Activated CD4-positive, alpha-beta T cell treated with anti-CD3 and anti-CD28 coated beads, Interleukin-2, amount 50 U/mL, for 24 hours (primary cell): ENCODE results near the gene PLXNB2.

Source experiments
- DNase-seq, 2 donors: peaks; one replicate each; pipeline ENCODE4 v3.0.0-alpha.2; 2020; ENCODE audit warnings: low read depth in 1 of 2, low spot score in 1 of 2

PLXNB2 gene

DNA sequence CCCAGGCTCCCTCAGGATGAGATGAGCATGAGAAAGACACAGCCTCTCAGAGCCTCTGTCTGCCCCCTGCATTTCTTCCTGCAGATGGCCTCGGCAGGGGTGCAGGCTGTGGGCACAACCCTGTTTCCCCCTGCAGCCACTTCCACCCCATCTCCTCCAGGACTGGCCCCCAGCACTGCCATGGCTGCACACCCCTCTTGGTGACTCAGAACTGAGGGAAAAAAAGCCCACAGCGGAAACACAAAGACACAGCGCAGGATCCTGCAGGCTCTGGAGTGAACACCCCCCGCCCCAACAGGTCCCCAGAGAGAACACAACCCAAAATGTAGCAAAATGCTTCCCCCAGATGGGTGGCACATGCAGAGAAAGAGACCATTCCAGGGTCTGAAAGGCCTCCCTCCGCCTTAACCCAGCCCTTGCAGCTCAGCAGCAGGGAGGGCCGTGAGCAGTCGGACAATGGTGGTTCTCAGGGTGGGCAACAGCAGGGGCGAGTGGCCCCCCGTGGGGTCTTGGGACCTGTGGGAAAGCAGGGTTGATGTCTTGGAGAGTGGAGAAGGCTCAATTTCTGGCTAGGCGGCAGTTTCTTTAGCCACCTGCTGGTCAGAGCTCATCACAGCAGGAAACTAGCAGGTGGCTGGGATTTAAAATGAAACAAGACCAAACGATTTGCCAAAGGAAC lies 70.6 kb downstream of the PLXNB2 start:
- DNase-seq = no peak

- no peak for DNase-seq
Observed at GRCh38 chr22:50233223-50233622, 74.2 kb downstream of the PLXNB2 start.

DNA sequence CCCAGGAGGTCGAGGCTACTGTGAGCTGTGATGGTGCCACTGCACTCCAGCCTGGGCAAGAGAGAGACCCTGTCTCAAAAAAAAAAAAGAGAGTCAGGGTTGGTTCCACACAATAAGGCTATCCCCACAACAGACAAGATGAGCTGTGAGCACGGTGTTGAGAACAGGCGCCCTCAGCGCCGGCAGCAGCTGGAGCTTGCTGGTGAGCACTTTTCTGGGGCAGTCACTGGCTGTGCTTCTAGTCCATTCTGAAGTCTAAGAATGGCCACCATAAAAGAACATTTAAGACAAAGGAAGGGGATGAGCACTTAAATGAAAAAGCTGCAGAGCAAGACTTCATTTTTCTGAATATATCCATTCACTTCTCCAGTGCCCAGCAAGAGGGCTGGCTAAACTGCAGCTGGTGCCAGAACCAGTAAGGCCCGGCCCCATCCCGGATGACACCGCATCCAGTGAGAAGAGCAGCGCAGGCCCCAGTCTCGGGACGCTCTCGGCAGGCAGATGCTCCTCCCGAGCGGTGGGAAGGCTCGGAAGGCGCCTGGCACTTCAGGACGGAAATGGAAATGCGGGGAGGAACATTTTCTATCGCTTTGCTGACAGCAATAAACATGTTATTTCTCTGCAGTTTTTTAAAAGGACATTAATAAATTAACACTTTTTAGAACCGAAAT lies 74.8 kb downstream of the PLXNB2 start:
- no peak for DNase-seq

- DNase-seq = no peak
Observed at GRCh38 chr22:50229370-50229769, 78.1 kb downstream of the PLXNB2 start.

GRCh38 chr22:50228366-50228765 lies 79.1 kb downstream of the PLXNB2 start:
- no peak for DNase-seq

- DNase-seq = no peak
Observed at GRCh38 chr22:50227579-50228215, 79.7 kb downstream of the PLXNB2 start.

DNA sequence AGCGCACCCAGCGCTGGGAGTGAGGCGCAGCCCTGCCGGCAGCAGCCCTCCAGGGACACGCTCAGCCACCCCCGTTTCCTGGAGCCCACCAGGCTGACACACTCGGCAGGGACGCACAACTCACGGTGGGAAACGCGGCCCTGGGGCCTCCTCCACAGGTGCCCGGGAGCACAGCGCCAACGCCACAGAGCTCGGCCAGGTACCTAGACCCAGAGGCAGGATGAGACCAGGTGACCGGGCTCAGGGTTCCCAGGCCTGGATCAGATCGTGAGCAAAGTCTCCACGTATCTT lies 80.6 kb downstream of the PLXNB2 start:
- no peak for DNase-seq

- DNase-seq = no peak
Observed at GRCh38 chr22:50226063-50226874, 81.2 kb downstream of the PLXNB2 start.

DNA sequence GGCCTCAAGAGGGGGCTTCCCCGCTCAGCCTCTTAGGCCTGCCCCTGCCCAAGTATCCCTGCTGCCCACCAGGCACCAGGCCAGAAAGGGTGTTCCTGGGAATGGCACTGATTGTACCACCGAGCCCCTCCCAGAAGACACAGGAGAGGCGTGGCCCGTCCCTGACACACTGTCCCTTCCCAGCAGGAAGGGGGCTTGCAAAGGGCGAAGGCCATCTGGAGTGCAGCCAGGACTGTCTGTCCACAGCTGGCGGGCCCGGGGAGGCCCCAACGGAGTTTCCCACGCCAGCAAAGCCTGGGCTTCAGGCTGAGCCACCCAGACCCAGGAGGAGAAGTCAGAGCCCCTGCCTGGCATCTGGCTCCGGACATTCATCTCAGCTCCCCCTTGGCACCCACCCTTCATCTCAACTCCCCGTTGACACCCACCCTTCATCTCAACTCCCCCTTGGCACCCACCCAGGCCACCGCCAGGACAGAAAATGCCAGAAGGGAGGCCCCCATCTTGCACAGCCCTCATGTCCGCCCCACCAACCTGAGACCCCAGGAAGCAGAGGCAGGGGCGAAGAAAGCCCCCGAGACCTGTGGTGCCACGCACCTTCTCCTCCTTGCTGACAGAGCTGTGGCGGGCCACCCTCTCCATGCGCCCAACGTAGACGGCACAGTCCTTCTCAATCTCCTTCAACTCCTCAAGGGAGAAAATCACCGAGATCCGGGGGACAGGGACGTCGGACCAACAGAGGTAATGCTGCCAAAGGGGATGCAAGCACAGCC lies 82.1 kb downstream of the PLXNB2 start:
- DNase-seq = no peak
